HG02852 (cell line): ENCODE results near the gene ADM.

Experiments
- ATAC-seq: cut with Tn5 transposase; IDR thresholded peaks from one replicate; pipeline ENCODE4 v1.9.1; 2021; ENCODE audit warnings: mild to moderate bottlenecking, moderate library complexity; ENCODE audit not compliant: unreplicated experiment

The ADM gene

GRCh38 chr11:10308201-10308954 is 3.5 kb downstream of the ADM start:
- ATAC-seq: no peak

- ATAC-seq: no peak
These were observed 4.6 kb downstream of the ADM start for GRCh38 chr11:10309163-10310093.

GRCh38 chr11:10310301-10310841 is 5.5 kb downstream of the ADM start:
- ATAC-seq: no peak

- ATAC-seq: no peak
These were observed 6.9 kb downstream of the ADM start for GRCh38 chr11:10311802-10312201.

- peak; percentile 78 for ATAC-seq
These were observed 9.6 kb downstream of the ADM start for GRCh38 chr11:10314199-10315072.

GRCh38 chr11:10315083-10315482 is 10.2 kb downstream of the ADM start:
- ATAC-seq: no peak

GRCh38 chr11:10317151-10317755 is 12.4 kb downstream of the ADM start:
- ATAC-seq: peak; percentile 33

- peak; percentile 57 for ATAC-seq
These were observed 13.1 kb downstream of the ADM start for GRCh38 chr11:10317776-10318526.

- ATAC-seq: no peak
These were observed 13.6 kb downstream of the ADM start for GRCh38 chr11:10318527-10318802.

- no peak for ATAC-seq
These were observed 15.1 kb downstream of the ADM start for GRCh38 chr11:10319702-10320558.

GRCh38 chr11:10320736-10321465 is 16.0 kb downstream of the ADM start:
- no peak for ATAC-seq

GRCh38 chr11:10322401-10322800 is 17.5 kb downstream of the ADM start:
- ATAC-seq: no peak

- ATAC-seq: no peak
These were observed 18.2 kb downstream of the ADM start for GRCh38 chr11:10322830-10323792.

- no peak for ATAC-seq
These were observed 18.9 kb downstream of the ADM start for GRCh38 chr11:10323793-10324170.

GRCh38 chr11:10324474-10324873 is 19.6 kb downstream of the ADM start:
- ATAC-seq: no peak

GRCh38 chr11:10325277-10326011 is 20.6 kb downstream of the ADM start:
- ATAC-seq: no peak
